Sigmoid colon (tissue), 4 donors: ENCODE data around the gene EVA1A.

ENCODE experiments used
- CTCF ChIP-seq, 4 experiments: fragments of 450-650 bp in 3 of 4; fragments of 200-600 bp in 1 of 4; IDR thresholded peaks; one replicate each; pipeline ENCODE4 v1.5.1; 2016 to 2019; ENCODE audit warnings: antibody characterized with exemption in 4 of 4, mild to moderate bottlenecking in 3 of 4, moderate library complexity in 2 of 4
- POLR2AphosphoS5 ChIP-seq, 4 donors: sonication (generic); formaldehyde crosslinking; IDR thresholded peaks; one replicate each; pipeline ENCODE4 v1.6.1; 2017; ENCODE audit warnings: antibody characterized with exemption in 4 of 4

- TF ChIP-seq CTCF (IDR thresholded peaks at IDR 0.05) (no peak), POLR2AphosphoS5 (IDR thresholded peaks at IDR 0.05) (no peak)
Observed at GRCh38 chr2:75518638-75519465, 41.9 kb downstream of the EVA1A start.
